SK-N-SH treated with all-trans-retinoic acid at 6 μM for 48 hours (cell line): ENCODE data around the gene BABAM2.

Experiments used
- ATAC-seq: fragments of 200-7000 bp; cut with Tn5 transposase; 3 replicates; pipeline ENCODE4 v1.9.1; 2020; ENCODE audit warnings: mild to moderate bottlenecking, moderate library complexity
- ARNTL ChIP-seq: fragments of 450-650 bp; formaldehyde crosslinking; IDR thresholded peaks from 2 replicates; pipeline ENCODE4 v1.5.0; 2020; ENCODE audit warnings: low read depth, mild to moderate bottlenecking, moderate library complexity, borderline replicate concordance
- BACH2 ChIP-seq: fragments of 250-450 bp; sonication (Bioruptor Pico); IDR thresholded peaks from 2 replicates; pipeline ENCODE4 v1.9.0; 2021; ENCODE audit warnings: mild to moderate bottlenecking, borderline replicate concordance
- CREB5 ChIP-seq: fragments of 250-450 bp; sonication (Bioruptor Pico); IDR thresholded peaks from 2 replicates; pipeline ENCODE4 v1.5.1; 2020; ENCODE audit warnings: low read depth, mild to moderate bottlenecking, moderate library complexity
- ESRRG ChIP-seq: fragments of 250-450 bp; sonication (Bioruptor Pico); IDR thresholded peaks from 2 replicates; pipeline ENCODE4 v1.6.1; 2021; ENCODE audit warnings: mild to moderate bottlenecking
- GLIS3 ChIP-seq: fragments of 250-450 bp; sonication (Bioruptor Pico); IDR thresholded peaks from 2 replicates; pipeline ENCODE4 v1.5.0; 2020; ENCODE audit warnings: mild to moderate bottlenecking, moderate library complexity
- ISL1 ChIP-seq: fragments of 250-450 bp; sonication (Bioruptor Pico); IDR thresholded peaks from 2 replicates; pipeline ENCODE4 v2.1.2; 2022; ENCODE audit warnings: mild to moderate bottlenecking, moderate library complexity
- OSR1 ChIP-seq: fragments of 250-450 bp; sonication (Bioruptor Pico); IDR thresholded peaks from 2 replicates; pipeline ENCODE4 v1.8.0; 2022; ENCODE audit warnings: moderate library complexity, mild to moderate bottlenecking, inconsistent platforms
- PPARA ChIP-seq: fragments of 250-450 bp; sonication (Bioruptor Pico); IDR thresholded peaks from 2 replicates; pipeline ENCODE4 v1.5.0; 2020; ENCODE audit warnings: mild to moderate bottlenecking, borderline replicate concordance
- RARB ChIP-seq: fragments of 250-450 bp; sonication (Bioruptor Pico); IDR thresholded peaks from 2 replicates; pipeline ENCODE4 v1.8.0; 2021; ENCODE audit warnings: mild to moderate bottlenecking, moderate library complexity
- SNAI2 ChIP-seq: fragments of 250-450 bp; sonication (Bioruptor Pico); IDR thresholded peaks from 2 replicates; pipeline ENCODE4 v1.5.0; 2020; ENCODE audit warnings: mild to moderate bottlenecking, moderate library complexity
- TCF4 ChIP-seq: fragments of 250-450 bp; sonication (Bioruptor Pico); IDR thresholded peaks from 2 replicates; pipeline ENCODE4 v1.8.0; 2021; ENCODE audit warnings: mild to moderate bottlenecking, moderate library complexity, borderline replicate concordance
- TSHZ2 ChIP-seq: fragments of 250-450 bp; sonication (Bioruptor Pico); IDR thresholded peaks from 2 replicates; pipeline ENCODE4 v1.5.0; 2020; ENCODE audit warnings: mild to moderate bottlenecking, moderate library complexity
- ZC3H10 ChIP-seq: fragments of 250-450 bp; sonication (Bioruptor Pico); IDR thresholded peaks from 2 replicates; pipeline ENCODE4 v1.5.1; 2021; ENCODE audit warnings: mild to moderate bottlenecking, moderate library complexity
- ZFP30 ChIP-seq: fragments of 450-650 bp; formaldehyde crosslinking; IDR thresholded peaks from 2 replicates; pipeline ENCODE4 v1.5.0; 2022; ENCODE audit warnings: mild to moderate bottlenecking, moderate library complexity
- ZNF565 ChIP-seq: fragments of 450-650 bp; formaldehyde crosslinking; conservative IDR thresholded peaks from 2 replicates; pipeline ENCODE4 v1.5.0; 2020; ENCODE audit warnings: low read depth, mild to moderate bottlenecking, moderate library complexity
- ZNF70 ChIP-seq: fragments of 450-650 bp; formaldehyde crosslinking; IDR thresholded peaks from 2 replicates; pipeline ENCODE4 v1.5.0; 2020; ENCODE audit warnings: mild to moderate bottlenecking, moderate library complexity
- ZNF8 ChIP-seq: fragments of 450-650 bp; formaldehyde crosslinking; IDR thresholded peaks from 2 replicates; pipeline ENCODE4 v1.5.0; 2020; ENCODE audit warnings: mild to moderate bottlenecking, moderate library complexity
- TF ChIP-seq, protein P1 (sequence below): fragments of 250-450 bp; sonication (Bioruptor Pico); IDR thresholded peaks from 2 replicates; pipeline ENCODE4 v1.8.0; 2021; ENCODE audit warnings: low read depth, mild to moderate bottlenecking, moderate library complexity, borderline replicate concordance
- TF ChIP-seq, protein P2 (sequence below): fragments of 250-450 bp; sonication (Bioruptor Pico); IDR thresholded peaks from 2 replicates; pipeline ENCODE4 v1.8.0; 2020; ENCODE audit warnings: mild to moderate bottlenecking, moderate library complexity, borderline replicate concordance
- TF ChIP-seq, protein P3 (sequence below): fragments of 250-450 bp; sonication (Bioruptor Pico); IDR thresholded peaks from 2 replicates; pipeline ENCODE4 v1.5.1; 2021; ENCODE audit warnings: mild to moderate bottlenecking, moderate library complexity

The BABAM2 gene

GRCh38 chr2:28271919-28272250, 381.4 kb downstream of the BABAM2 start:
- no peak for ATAC-seq
- no peak for TF ChIP-seq PPARA (CRISPR knock-in tag)
- TF ChIP-seq ZNF8 (CRISPR knock-in tag), result no peak
- 0 out of 2 replicates have a peak, but pooled peaks have one; percentile 6 for TF ChIP-seq ISL1 (CRISPR knock-in tag)
- TF ChIP-seq ZNF565, result no peak
- TF ChIP-seq, protein P1, sequence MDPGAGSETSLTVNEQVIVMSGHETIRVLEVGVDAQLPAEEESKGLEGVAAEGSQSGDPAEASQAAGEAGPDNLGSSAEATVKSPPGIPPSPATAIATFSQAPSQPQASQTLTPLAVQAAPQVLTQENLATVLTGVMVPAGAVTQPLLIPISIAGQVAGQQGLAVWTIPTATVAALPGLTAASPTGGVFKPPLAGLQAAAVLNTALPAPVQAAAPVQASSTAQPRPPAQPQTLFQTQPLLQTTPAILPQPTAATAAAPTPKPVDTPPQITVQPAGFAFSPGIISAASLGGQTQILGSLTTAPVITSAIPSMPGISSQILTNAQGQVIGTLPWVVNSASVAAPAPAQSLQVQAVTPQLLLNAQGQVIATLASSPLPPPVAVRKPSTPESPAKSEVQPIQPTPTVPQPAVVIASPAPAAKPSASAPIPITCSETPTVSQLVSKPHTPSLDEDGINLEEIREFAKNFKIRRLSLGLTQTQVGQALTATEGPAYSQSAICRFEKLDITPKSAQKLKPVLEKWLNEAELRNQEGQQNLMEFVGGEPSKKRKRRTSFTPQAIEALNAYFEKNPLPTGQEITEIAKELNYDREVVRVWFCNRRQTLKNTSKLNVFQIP (CRISPR knock-in tag), result no peak
- TF ChIP-seq RARB (CRISPR knock-in tag), result no peak

DNA sequence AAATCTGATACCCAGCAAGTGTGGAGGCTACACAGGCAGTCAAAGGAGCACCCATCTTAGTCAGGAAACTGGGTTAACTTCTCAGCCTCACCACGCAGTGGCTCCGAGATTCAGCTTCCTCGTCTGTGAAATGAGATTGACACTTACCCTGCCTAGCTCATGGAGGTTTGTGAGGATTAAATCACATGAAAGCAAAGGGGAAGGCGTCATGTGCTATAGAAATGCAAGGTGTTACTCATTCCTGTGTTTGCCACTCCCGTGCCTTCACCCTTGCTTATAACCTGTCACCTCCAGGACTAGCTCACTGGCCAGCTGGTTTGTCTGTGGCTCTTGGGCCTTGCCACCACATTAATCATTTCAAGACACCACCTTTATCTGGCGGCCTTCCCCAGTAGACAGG, 383.2 kb downstream of the BABAM2 start:
- TF ChIP-seq ZNF70 (no peak), TSHZ2 (CRISPR knock-in tag) (no peak), CREB5 (CRISPR knock-in tag) (no peak), OSR1 (CRISPR knock-in tag) (no peak), TCF4 (CRISPR knock-in tag) (no peak), ZNF8 (CRISPR knock-in tag) (no peak), SNAI2 (CRISPR knock-in tag) (no peak), ARNTL (no peak), ZC3H10 (no peak), RARB (CRISPR knock-in tag) (no peak), ISL1 (CRISPR knock-in tag) (no peak), ZFP30 (CRISPR knock-in tag) (no peak), BACH2 (CRISPR knock-in tag) (no peak), GLIS3 (no peak), ESRRG (CRISPR knock-in tag) (no peak), PPARA (CRISPR knock-in tag) (no peak)
- TF ChIP-seq, protein P2, sequence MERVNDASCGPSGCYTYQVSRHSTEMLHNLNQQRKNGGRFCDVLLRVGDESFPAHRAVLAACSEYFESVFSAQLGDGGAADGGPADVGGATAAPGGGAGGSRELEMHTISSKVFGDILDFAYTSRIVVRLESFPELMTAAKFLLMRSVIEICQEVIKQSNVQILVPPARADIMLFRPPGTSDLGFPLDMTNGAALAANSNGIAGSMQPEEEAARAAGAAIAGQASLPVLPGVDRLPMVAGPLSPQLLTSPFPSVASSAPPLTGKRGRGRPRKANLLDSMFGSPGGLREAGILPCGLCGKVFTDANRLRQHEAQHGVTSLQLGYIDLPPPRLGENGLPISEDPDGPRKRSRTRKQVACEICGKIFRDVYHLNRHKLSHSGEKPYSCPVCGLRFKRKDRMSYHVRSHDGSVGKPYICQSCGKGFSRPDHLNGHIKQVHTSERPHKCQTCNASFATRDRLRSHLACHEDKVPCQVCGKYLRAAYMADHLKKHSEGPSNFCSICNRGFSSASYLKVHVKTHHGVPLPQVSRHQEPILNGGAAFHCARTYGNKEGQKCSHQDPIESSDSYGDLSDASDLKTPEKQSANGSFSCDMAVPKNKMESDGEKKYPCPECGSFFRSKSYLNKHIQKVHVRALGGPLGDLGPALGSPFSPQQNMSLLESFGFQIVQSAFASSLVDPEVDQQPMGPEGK (CRISPR knock-in tag), result no peak
- TF ChIP-seq, protein P1 (CRISPR knock-in tag), result no peak
- TF ChIP-seq, protein P3, sequence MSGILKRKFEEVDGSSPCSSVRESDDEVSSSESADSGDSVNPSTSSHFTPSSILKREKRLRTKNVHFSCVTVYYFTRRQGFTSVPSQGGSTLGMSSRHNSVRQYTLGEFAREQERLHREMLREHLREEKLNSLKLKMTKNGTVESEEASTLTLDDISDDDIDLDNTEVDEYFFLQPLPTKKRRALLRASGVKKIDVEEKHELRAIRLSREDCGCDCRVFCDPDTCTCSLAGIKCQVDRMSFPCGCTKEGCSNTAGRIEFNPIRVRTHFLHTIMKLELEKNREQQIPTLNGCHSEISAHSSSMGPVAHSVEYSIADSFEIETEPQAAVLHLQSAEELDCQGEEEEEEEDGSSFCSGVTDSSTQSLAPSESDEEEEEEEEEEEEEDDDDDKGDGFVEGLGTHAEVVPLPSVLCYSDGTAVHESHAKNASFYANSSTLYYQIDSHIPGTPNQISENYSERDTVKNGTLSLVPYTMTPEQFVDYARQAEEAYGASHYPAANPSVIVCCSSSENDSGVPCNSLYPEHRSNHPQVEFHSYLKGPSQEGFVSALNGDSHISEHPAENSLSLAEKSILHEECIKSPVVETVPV (CRISPR knock-in tag), result no peak
- ATAC-seq, result no peak
